GM12801 (cell line): ENCODE measurements around the gene VKORC1L1.

Experiments used
- CTCF ChIP-seq: IDR thresholded peaks from one replicate; pipeline ENCODE4 v1.5.1; 2011; ENCODE audit warnings: control low read depth; ENCODE audit not compliant: insufficient read length; ENCODE audit errors: extremely low read depth

The VKORC1L1 gene

DNA sequence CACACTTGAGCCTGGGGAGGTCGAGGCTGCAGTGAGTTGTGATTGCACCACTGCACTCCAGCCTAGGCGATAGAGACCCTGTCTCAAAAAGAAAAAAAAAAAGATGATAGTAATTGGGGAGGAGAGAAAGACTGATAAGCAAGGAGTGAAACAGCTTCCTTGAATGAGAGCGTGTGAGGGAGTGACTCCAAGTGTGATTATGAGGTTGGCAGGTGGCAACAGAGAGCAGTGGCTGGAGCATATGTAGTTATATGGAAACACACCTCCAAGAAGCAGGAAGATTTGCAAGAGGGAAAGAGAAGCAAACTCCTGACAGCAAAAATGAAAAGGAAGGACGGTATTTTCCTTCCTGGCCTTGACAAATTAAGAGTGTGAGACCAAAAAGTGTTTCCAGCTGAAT, 50.4 kb downstream of the VKORC1L1 start:
- TF ChIP-seq CTCF = no peak

DNA sequence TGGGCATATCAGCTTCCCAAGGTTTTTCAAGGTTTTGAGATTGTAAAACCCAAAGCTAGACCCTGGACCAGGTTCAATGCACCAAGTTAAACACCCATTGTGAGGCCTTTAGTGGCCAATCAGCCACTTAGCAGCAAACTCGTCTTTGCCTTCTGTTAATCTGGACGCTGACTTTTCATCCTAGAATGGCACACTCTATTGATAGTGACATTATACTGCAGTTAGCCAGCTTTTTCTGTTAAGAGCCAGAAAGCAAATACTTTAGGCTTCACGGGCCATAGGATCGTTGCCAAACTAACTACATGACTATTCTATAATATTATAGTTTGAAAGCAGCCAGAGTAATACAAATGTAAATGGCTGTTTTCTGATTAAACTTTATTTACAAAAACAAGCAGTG, 51.3 kb downstream of the VKORC1L1 start:
- TF ChIP-seq CTCF = no peak

- no peak for TF ChIP-seq CTCF
These were observed 52.2 kb downstream of the VKORC1L1 start for GRCh38 chr7:65925040-65925439.

DNA sequence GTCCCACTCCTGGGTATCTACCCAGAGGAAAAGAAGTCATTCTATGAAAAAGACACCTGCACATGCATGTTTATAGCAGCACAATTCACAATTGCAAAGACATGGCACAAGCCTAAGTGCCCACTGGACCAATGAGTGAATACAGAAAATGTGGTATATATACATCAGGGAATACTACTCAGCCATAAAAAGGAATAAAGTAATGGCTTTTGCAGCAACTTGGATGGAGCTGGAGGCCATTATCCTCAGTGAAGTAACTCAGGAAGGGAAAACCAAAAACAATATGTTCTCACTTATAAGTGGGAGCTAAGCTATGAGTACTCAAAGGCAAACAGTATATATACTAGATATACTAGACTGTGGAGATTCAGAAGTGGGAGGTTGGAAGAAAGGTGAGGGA, 53.7 kb downstream of the VKORC1L1 start:
- TF ChIP-seq CTCF = no peak

DNA sequence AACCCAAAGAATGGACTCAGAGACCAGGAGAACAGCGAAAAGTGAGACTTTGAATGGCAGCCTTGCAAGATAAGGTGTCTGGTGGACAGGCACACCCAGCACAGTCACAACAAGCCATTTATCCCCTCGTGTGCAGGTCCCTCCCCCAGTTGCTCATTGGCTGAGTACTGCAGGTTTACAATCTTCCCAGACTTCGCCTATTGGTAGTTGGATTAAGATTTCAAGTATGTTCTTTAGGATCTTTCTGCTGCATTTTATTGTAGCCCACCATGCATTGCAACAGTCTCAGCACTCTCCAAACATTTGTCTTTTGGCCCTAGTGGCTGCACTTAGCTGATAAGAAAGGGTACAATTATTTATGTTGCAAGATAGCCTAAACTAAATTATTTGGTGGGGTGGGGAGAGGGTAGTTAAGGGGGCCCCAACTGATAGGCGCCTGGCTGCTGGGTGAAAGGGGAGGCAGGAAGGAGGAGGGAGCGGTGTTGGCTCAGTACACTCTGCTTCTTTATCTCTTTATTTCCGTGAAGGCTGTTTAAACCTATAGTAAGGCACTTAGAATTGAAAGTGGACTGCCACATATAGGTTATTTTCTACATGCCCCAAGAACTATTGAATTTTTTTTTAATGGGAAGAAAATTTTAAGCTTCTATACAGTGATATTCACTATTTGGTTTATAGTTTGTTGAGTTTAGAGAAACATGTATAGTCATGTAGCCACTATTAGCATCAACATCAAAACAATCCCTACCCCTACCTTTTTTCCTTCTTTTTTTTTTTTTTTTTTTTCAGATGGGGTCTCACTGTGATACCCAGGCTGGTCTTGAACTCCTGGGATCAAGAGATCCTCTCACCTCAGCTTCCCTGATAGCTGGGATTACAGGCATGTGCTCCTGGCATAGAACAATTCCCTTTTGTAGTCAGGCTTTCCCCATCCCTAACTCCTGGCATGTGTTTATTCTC, 54.9 kb downstream of the VKORC1L1 start:
- no peak for TF ChIP-seq CTCF

- TF ChIP-seq CTCF = no peak
These were observed 58.8 kb downstream of the VKORC1L1 start for GRCh38 chr7:65931685-65932084.

DNA sequence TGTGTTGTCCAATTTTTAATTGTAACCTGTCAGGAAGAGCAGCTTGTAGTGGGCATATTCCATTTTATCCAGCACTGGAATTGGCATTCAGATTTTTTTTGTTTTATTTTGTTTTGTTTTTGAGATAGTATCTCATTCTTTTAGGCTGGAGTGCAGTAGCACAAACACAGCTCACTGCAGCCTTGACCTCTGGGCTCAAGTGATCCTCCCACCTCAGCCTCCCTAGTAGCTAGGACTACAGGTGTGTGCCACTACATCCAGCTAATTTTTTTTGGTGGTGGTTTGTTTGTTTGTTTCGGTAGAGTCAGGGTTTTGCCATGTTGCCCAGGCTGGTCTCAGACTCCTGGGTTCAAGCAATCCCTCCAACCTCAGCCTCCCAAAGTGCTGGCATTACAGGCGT, 64.4 kb downstream of the VKORC1L1 start:
- TF ChIP-seq CTCF = no peak
